Liver (tissue), 9 donors: ENCODE results near the gene B3GALT5. TPM values are rescaled to one million over a fixed set of nuclear protein-coding genes. Genes with fewer than 3 reads are reported as not detected.
"Not testable (repeated sequence)": the region's sequence is repeated elsewhere in the genome, so short reads cannot be mapped to it uniquely, and the experiment has no call there.

Source experiments
- DNase-seq: peaks from one replicate; pipeline ENCODE4 v3.0.0-alpha.2; 2017; ENCODE audit warnings: low spot score
- H3K27ac ChIP-seq, 2 donors: one replicate each; pipeline ENCODE4 v1.7.0; 2013; ENCODE audit warnings: inconsistent platforms in 2 of 2, low read length in 2 of 2, control low read depth in 1 of 2, low read depth in 1 of 2, mild to moderate bottlenecking in 1 of 2
- H3K27me3 ChIP-seq, 4 donors: one replicate each; pipeline versions ENCODE4 v1.6.1 to v1.7.0; 2013; ENCODE audit warnings: low read length in 3 of 4, inconsistent platforms in 1 of 4, mild to moderate bottlenecking in 1 of 4, moderate library complexity in 1 of 4; ENCODE audit not compliant: control insufficient read depth in 4 of 4, insufficient read depth in 4 of 4
- H3K36me3 ChIP-seq, 4 donors: one replicate each; pipeline versions ENCODE4 v1.6.1 to v1.7.0; 2013; ENCODE audit warnings: low read length in 3 of 4, mild to moderate bottlenecking in 3 of 4, low read depth in 1 of 4, moderate library complexity in 1 of 4; ENCODE audit not compliant: control insufficient read depth in 4 of 4, insufficient read depth in 3 of 4
- H3K4me1 ChIP-seq, 4 donors: one replicate each; pipeline versions ENCODE4 v1.6.1 to v1.7.0; 2013; ENCODE audit warnings: low read length in 3 of 4, mild to moderate bottlenecking in 3 of 4, moderate library complexity in 1 of 4; ENCODE audit not compliant: control insufficient read depth in 4 of 4, insufficient read depth in 4 of 4
- H3K4me3 ChIP-seq, 3 donors: one replicate each; pipeline versions ENCODE4 v1.6.1 to v1.7.0; 2013; ENCODE audit warnings: low read length in 3 of 3, control low read depth in 1 of 3, low read depth in 1 of 3, mild to moderate bottlenecking in 1 of 3
- H3K9ac ChIP-seq, 2 donors: one replicate each; pipeline ENCODE4 v1.7.0; 2013; ENCODE audit warnings: low read length in 2 of 2, mild to moderate bottlenecking in 2 of 2, moderate library complexity in 2 of 2, control low read depth in 1 of 2, low read depth in 1 of 2
- H3K9me3 ChIP-seq, 4 donors: one replicate each; pipeline versions ENCODE4 v1.6.1 to v1.7.0; 2013; ENCODE audit warnings: low read length in 3 of 4; ENCODE audit not compliant: control insufficient read depth in 4 of 4
- EGR1 ChIP-seq, 2 donors: IDR thresholded peaks; 2 replicates each; pipeline ENCODE4 v1.6.1; 2016 to 2018; ENCODE audit warnings: antibody characterized with exemption in 2 of 2, low read depth in 2 of 2
- FOXA1 ChIP-seq: IDR thresholded peaks from 2 replicates; pipeline ENCODE4 v1.6.1; 2016; ENCODE audit warnings: antibody characterized with exemption
- FOXA2 ChIP-seq: IDR thresholded peaks from 2 replicates; pipeline ENCODE4 v1.6.1; 2016; ENCODE audit warnings: antibody characterized with exemption
- GABPA ChIP-seq, 2 donors: IDR thresholded peaks in 1 of 2; conservative IDR thresholded peaks in 1 of 2; 2 replicates each; pipeline ENCODE4 v1.6.1; 2016; ENCODE audit warnings: antibody characterized with exemption in 2 of 2, mild to moderate bottlenecking in 1 of 2, moderate library complexity in 1 of 2
- HNF4A ChIP-seq, 2 donors: conservative IDR thresholded peaks; 2 replicates each; pipeline ENCODE4 v1.6.1; 2016; ENCODE audit warnings: antibody characterized with exemption in 2 of 2, mild to moderate bottlenecking in 2 of 2
- HNF4G ChIP-seq: IDR thresholded peaks from 2 replicates; pipeline ENCODE4 v1.6.1; 2016; ENCODE audit warnings: antibody characterized with exemption
- NR2F2 ChIP-seq: IDR thresholded peaks from 2 replicates; pipeline ENCODE4 v1.6.1; 2016; ENCODE audit warnings: antibody characterized with exemption
- RAD21 ChIP-seq, 2 donors: IDR thresholded peaks; 2 replicates each; pipeline ENCODE4 v1.6.1; 2016; ENCODE audit warnings: antibody characterized with exemption in 2 of 2, mild to moderate bottlenecking in 2 of 2
- SP1 ChIP-seq: IDR thresholded peaks from 2 replicates; pipeline ENCODE4 v1.6.1; 2018; ENCODE audit warnings: antibody characterized with exemption, mild to moderate bottlenecking
- TAF1 ChIP-seq: conservative IDR thresholded peaks from 2 replicates; pipeline ENCODE4 v1.6.1; 2016; ENCODE audit warnings: antibody characterized with exemption, mild to moderate bottlenecking
- YY1 ChIP-seq: IDR thresholded peaks from 2 replicates; pipeline ENCODE4 v1.6.1; 2016; ENCODE audit warnings: antibody characterized with exemption, mild to moderate bottlenecking
- WGBS: extraction: QIAGEN DNeasy Blood & Tissue Kit; methylation state at CpG from one replicate; pipeline ENCODE4 v1.1.7; 2013; 5-methylcytosine and 5-hydroxymethylcytosine counted together
- polyA plus RNA-seq, 2 donors: library from polyadenylated mRNA; stranded (reverse) in 1 of 2; unstranded in 1 of 2; fragments of 200-250 nt in 1 of 2; fragments of >200 nt in 1 of 2; fragmentation: Nextera tagmentation in 1 of 2; extraction: Ambion mirVana in 1 of 2; gene quantifications; one replicate each; pipeline versions ENCODE4 v1.2.1 to v1.2.3, GENCODE V29; 2013 to 2015
- total RNA-seq, 2 donors: library from RNA; depleted of rRNA; stranded (reverse); fragments of >200 nt; gene quantifications; one replicate each; pipeline ENCODE4 v1.2.3, GENCODE V29; 2014
- TF ChIP-seq, protein P1 (sequence below): IDR thresholded peaks from 2 replicates; pipeline ENCODE4 v1.6.1; 2016; ENCODE audit warnings: antibody characterized with exemption
- TF ChIP-seq, protein P2 (sequence below): fragments of 150-350 bp; IDR thresholded peaks from 2 replicates; pipeline ENCODE4 v1.5.1; 2017; ENCODE audit warnings: improper control_type of control experiment, low read depth, low read length; ENCODE audit not compliant: missing input control
- TF ChIP-seq, protein P3 (sequence below): IDR thresholded peaks from 2 replicates; pipeline ENCODE4 v1.6.1; 2016; ENCODE audit warnings: antibody characterized with exemption
- donor health status: healthy.
- donor health status: healthy.
- donor health status: healthy.
- donor health status: healthy.
- donor health status: healthy.

The B3GALT5 gene
- total and polyA plus RNA-seq, 4 donors, result 0.05 to 0.33 (median 0.10) TPM

DNA sequence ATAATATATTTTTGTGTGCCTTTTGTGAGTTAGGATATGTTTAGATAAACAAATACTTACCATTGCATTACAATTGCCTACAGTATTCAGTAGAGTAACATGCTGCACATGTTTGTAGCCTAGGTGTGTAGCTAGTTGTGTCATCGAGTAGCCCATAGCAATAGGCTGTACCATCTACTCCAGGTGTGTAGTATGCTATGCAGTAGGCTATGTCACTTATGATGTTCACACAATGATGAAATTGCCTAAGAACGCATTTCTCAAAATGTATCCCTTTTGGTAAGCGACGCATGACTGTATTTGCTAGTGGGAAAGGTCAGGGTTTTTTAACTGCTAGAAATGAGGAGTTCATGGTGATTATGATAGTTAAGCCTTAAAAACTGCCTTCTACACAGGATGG is 30.0 kb upstream of the B3GALT5 start:
- no peaks in the 10 kb centered on the region for H3K27me3 ChIP-seq
- H3K9ac ChIP-seq, result no peak overlapping the region
- H3K4me1 ChIP-seq, result no peaks in the 10 kb centered on the region
- no peak overlapping the region for H3K4me3 ChIP-seq
- H3K9me3 ChIP-seq, result no peaks in the 10 kb centered on the region
- no peak overlapping the region for H3K27ac ChIP-seq
- no peaks in the 10 kb centered on the region for H3K36me3 ChIP-seq
- no peak for TF ChIP-seq EGR1 (IDR thresholded peaks at IDR 0.05; ENCODE audit: low read depth in 2 of 2)
- TF ChIP-seq YY1, result no peak
- TF ChIP-seq HNF4A (conservative IDR thresholded peaks at IDR 0.05), result no peak
- TF ChIP-seq HNF4G, result no peak
- no peak for TF ChIP-seq SP1
- TF ChIP-seq, protein P1, sequence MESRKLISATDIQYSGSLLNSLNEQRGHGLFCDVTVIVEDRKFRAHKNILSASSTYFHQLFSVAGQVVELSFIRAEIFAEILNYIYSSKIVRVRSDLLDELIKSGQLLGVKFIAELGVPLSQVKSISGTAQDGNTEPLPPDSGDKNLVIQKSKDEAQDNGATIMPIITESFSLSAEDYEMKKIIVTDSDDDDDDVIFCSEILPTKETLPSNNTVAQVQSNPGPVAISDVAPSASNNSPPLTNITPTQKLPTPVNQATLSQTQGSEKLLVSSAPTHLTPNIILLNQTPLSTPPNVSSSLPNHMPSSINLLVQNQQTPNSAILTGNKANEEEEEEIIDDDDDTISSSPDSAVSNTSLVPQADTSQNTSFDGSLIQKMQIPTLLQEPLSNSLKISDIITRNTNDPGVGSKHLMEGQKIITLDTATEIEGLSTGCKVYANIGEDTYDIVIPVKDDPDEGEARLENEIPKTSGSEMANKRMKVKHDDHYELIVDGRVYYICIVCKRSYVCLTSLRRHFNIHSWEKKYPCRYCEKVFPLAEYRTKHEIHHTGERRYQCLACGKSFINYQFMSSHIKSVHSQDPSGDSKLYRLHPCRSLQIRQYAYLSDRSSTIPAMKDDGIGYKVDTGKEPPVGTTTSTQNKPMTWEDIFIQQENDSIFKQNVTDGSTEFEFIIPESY, result no peak
- TF ChIP-seq, protein P2, sequence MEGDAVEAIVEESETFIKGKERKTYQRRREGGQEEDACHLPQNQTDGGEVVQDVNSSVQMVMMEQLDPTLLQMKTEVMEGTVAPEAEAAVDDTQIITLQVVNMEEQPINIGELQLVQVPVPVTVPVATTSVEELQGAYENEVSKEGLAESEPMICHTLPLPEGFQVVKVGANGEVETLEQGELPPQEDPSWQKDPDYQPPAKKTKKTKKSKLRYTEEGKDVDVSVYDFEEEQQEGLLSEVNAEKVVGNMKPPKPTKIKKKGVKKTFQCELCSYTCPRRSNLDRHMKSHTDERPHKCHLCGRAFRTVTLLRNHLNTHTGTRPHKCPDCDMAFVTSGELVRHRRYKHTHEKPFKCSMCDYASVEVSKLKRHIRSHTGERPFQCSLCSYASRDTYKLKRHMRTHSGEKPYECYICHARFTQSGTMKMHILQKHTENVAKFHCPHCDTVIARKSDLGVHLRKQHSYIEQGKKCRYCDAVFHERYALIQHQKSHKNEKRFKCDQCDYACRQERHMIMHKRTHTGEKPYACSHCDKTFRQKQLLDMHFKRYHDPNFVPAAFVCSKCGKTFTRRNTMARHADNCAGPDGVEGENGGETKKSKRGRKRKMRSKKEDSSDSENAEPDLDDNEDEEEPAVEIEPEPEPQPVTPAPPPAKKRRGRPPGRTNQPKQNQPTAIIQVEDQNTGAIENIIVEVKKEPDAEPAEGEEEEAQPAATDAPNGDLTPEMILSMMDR, result no peak
- no peak for DNase-seq
- WGBS, result 88% methylated on average over 4 of the region's 4 CpGs

DNA sequence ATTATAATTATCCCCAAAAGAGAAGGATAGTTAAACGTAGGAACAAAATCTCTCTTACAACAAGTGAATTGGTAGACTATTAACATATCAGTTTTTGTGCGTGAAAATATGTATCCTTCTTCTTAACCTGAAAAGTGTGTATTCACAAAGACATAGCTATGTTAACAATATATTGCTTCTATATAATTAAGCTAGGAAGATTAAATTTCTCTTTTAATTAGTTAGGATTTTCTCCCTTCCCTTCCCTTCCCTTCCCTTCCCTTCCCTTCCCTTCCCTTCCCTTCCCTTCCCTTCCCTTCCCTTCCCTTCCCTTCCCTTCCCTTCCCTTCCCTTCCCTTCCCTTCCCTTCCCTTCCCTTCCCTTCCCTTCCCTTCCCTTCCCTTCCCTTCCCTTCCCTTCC is 29.2 kb upstream of the B3GALT5 start:
- not testable (repeated sequence) for H3K9ac ChIP-seq, H3K4me3 ChIP-seq, H3K27me3 ChIP-seq, H3K4me1 ChIP-seq, H3K9me3 ChIP-seq, H3K36me3 ChIP-seq, DNase-seq, H3K27ac ChIP-seq
- WGBS, result 81% methylated on average over 2 of the region's 2 CpGs

DNA sequence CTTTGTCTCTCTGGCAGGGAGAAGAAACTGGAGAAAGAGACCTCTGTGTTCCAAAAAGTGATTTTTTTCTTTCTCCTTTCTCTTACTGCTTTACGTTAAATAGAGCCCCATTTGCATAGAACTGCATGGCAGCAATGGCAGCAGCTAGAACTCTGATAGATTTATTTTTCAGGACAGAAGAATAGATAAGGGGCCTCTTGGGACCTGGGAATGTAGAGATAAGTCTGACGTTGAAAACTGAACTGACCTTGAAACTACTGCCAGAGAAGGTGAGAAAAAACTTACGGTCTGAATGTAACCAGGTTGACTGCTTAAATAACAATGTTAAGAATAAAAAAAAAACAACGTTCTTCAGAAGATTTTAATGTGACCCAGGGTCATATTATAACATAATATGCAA is 25.4 kb upstream of the B3GALT5 start:
- H3K9ac ChIP-seq, result no peak overlapping the region
- no peak overlapping the region for H3K4me3 ChIP-seq
- DNase-seq, result no peak
- H3K9me3 ChIP-seq, result peaks cover 0 to 4% (median 0%) of the 10 kb centered on the region in 4 donors
- H3K27me3 ChIP-seq, result no peaks in the 10 kb centered on the region
- H3K27ac ChIP-seq, result no peak overlapping the region
- TF ChIP-seq EGR1 (IDR thresholded peaks at IDR 0.05; ENCODE audit: low read depth in 2 of 2) (no peak), FOXA1 (no peak), RAD21 (IDR thresholded peaks at IDR 0.05) (no peak), SP1 (no peak), HNF4G (no peak), NR2F2 (no peak), FOXA2 (no peak), GABPA (IDR thresholded peaks at IDR 0.05 in 1 of 2, conservative IDR thresholded peaks at IDR 0.05 in 1 of 2) (no peak), TAF1 (no peak)
- TF ChIP-seq, protein P2, result no peak
- TF ChIP-seq, protein P3, sequence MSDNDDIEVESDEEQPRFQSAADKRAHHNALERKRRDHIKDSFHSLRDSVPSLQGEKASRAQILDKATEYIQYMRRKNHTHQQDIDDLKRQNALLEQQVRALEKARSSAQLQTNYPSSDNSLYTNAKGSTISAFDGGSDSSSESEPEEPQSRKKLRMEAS, result no peak
- 59% methylated on average over 4 of the region's 4 CpGs for WGBS
- no peaks in the 10 kb centered on the region for H3K4me1 ChIP-seq
- H3K36me3 ChIP-seq, result no peaks in the 10 kb centered on the region
